HepG2 (cell line): ENCODE results near the gene CA12. TPM values are rescaled to one million over a fixed set of nuclear protein-coding genes. Genes with fewer than 3 reads are reported as not detected.

Experiments
- ATAC-seq: fragments of 200-7000 bp; cut with Tn5 transposase; 3 replicates; pipeline ENCODE4 v1.9.1; 2020; ENCODE audit warnings: mild to moderate bottlenecking, moderate library complexity
- BruUV-seq: library from RNA; stranded (reverse); fragments of 400-500 nt; replicated peaks from 2 replicates; lab custom pipeline; 2021; lab: Mats Ljungman, UMichigan
- CTCF ChIA-PET: fragments of 300-600 bp; formaldehyde crosslinking; extraction: SDS; loops from one replicate; lab custom pipeline; 2021; ENCODE audit warnings: low total read pairs, inconsistent platforms, low intra/inter-chr PET ratio; lab: Yijun Ruan, JAX
- POLR2A ChIA-PET: fragments of 350-600 bp; sonication (Branson Sonifier 250); formaldehyde crosslinking; loops from one replicate; lab custom pipeline; 2020; ENCODE audit warnings: antibody characterized with exemption, inconsistent platforms; lab: Yijun Ruan, JAX
- DNase-seq: peaks from one replicate; pipeline ENCODE4 v3.0.0-alpha.2; 2015; ENCODE audit warnings: low spot score
- FAIRE-seq: peaks from 3 replicates; lab custom pipeline; 2011; peaks lifted over from hg19 to GRCh38; lab: Jason Lieb, UNC
- H2AFZ ChIP-seq: one replicate; pipeline ENCODE4 v1.6.1; 2011; ENCODE audit warnings: low read length, inconsistent platforms
- H3K27ac ChIP-seq: fragments of 300-600 bp; 3 replicates; pipeline ENCODE4 v1.8.0; 2011; ENCODE audit warnings: mixed run types, mild to moderate bottlenecking, mixed read lengths, low read length, inconsistent platforms; ENCODE audit not compliant: insufficient read depth; ENCODE audit errors: extremely low read length
- H3K27me3 ChIP-seq, 2 experiments: fragments of 200-600 bp in 1 of 2; 2 replicates in 1 of 2; 3 replicates in 1 of 2; pipeline versions ENCODE4 v1.6.0 to v1.8.0; 2011; ENCODE audit warnings: low read length in 2 of 2, mild to moderate bottlenecking in 2 of 2, moderate library complexity in 2 of 2, inconsistent platforms in 1 of 2; ENCODE audit not compliant: insufficient read depth in 2 of 2, control insufficient read depth in 1 of 2
- H3K36me3 ChIP-seq, 2 experiments: fragments of 200-600 bp in 1 of 2; replicated peaks in 1 of 2; 2 replicates in 1 of 2; 3 replicates in 1 of 2; pipeline versions ENCODE4 v1.5.1 to v1.8.0; 2011; ENCODE audit warnings: low read length in 2 of 2, inconsistent platforms in 1 of 2; ENCODE audit not compliant: insufficient read depth in 2 of 2, control insufficient read depth in 1 of 2
- H3K4me1 ChIP-seq: 2 replicates; pipeline ENCODE4 v1.5.1; 2012; ENCODE audit warnings: low read length, inconsistent platforms; ENCODE audit not compliant: insufficient read depth
- H3K4me2 ChIP-seq: 2 replicates; pipeline ENCODE4 v1.6.0; 2011; ENCODE audit warnings: low read depth, low read length, inconsistent platforms
- H3K4me3 ChIP-seq, 3 experiments: fragments of 200-600 bp in 1 of 3; sonication (generic), shearing (Covaris generic) in 1 of 3; replicated peaks in 1 of 3; 2 replicates each; pipeline ENCODE4 v1.5.1; 2011 to 2016; ENCODE audit warnings: low read length in 3 of 3, inconsistent platforms in 2 of 3, low read depth in 2 of 3, mild to moderate bottlenecking in 2 of 3, control low read depth in 1 of 3, mixed read lengths in 1 of 3; ENCODE audit not compliant: insufficient read depth in 1 of 3
- H3K79me2 ChIP-seq: one replicate; pipeline ENCODE4 v1.6.1; 2011; ENCODE audit warnings: low read length, inconsistent platforms; ENCODE audit not compliant: insufficient read depth
- H3K9ac ChIP-seq: 2 replicates; pipeline ENCODE4 v1.6.0; 2011; ENCODE audit warnings: mild to moderate bottlenecking, low read depth, low read length, inconsistent platforms; ENCODE audit not compliant: insufficient read depth
- H3K9me3 ChIP-seq: 2 replicates; pipeline ENCODE4 v1.5.1; 2012; ENCODE audit warnings: mild to moderate bottlenecking, low read length
- H4K20me1 ChIP-seq: 2 replicates; pipeline ENCODE4 v1.6.0; 2011; ENCODE audit warnings: inconsistent platforms, mild to moderate bottlenecking, low read length, moderate library complexity; ENCODE audit not compliant: insufficient read depth
- ARID5B ChIP-seq: IDR thresholded peaks from 2 replicates; pipeline ENCODE4 v1.4.0; 2020; ENCODE audit warnings: mild to moderate bottlenecking, missing genetic modification reagents
- CAMTA2 ChIP-seq: sonication (generic); formaldehyde crosslinking; IDR thresholded peaks from 2 replicates; pipeline ENCODE4 v1.4.0; 2020; ENCODE audit warnings: mild to moderate bottlenecking, missing genetic modification reagents, borderline replicate concordance
- CEBPG ChIP-seq: IDR thresholded peaks from 2 replicates; pipeline ENCODE4 v1.6.1; 2016
- CTCF ChIP-seq: sonication (generic); formaldehyde crosslinking; IDR thresholded peaks from 2 replicates; pipeline ENCODE4 v1.5.0; 2020; ENCODE audit warnings: mild to moderate bottlenecking, missing genetic modification reagents, moderate library complexity
- GATAD1 ChIP-seq: IDR thresholded peaks from 2 replicates; pipeline ENCODE4 v1.6.1; 2016; ENCODE audit warnings: missing genetic modification reagents, missing compliant biosample characterization
- GATAD2A ChIP-seq: IDR thresholded peaks from 2 replicates; pipeline ENCODE4 v1.6.1; 2016
- KLF16 ChIP-seq, 2 experiments: sonication (generic) in 1 of 2; formaldehyde crosslinking in 1 of 2; IDR thresholded peaks; 2 replicates each; pipeline versions ENCODE4 v1.6.1 to v1.8.0; 2016 to 2023; ENCODE audit warnings: missing genetic modification reagents in 2 of 2, missing compliant biosample characterization in 1 of 2
- MAFG ChIP-seq: sonication (generic); formaldehyde crosslinking; IDR thresholded peaks from 2 replicates; pipeline ENCODE4 v1.5.1; 2020; ENCODE audit warnings: mild to moderate bottlenecking, missing genetic modification reagents
- PHF5A ChIP-seq: IDR thresholded peaks from one replicate; pipeline ENCODE4 v1.6.1; 2018; ENCODE audit warnings: low read depth, missing genetic modification reagents; ENCODE audit not compliant: unreplicated experiment
- ZUFSP ChIP-seq: sonication (generic); formaldehyde crosslinking; IDR thresholded peaks from 2 replicates; pipeline ENCODE4 v1.9.0; 2021; ENCODE audit warnings: missing genetic modification reagents, mild to moderate bottlenecking, borderline replicate concordance
- WGBS: methylation state at CpG from one replicate; pipeline ENCODE4 v1.1.6; 2017; ENCODE audit warnings: low lambda C conversion rate; 5-methylcytosine and 5-hydroxymethylcytosine counted together
- in situ Hi-C: cut with HindIII; loops from 2 replicates; pipeline ENCODE4 v1.10.0; 2017; ENCODE audit warnings: low pct_unique_long_range_greater_than_20kb; ENCODE audit not compliant: extremely low pct_ligation_motif_present
- intact Hi-C: fragments of 100-400 bp; cut with micrococcal nuclease; formaldehyde crosslinking; loops from one replicate; pipeline ENCODE4 v1.10.0; 2022; ENCODE audit not compliant: unreplicated experiment
- polyA plus RNA-seq, 8 experiments: library from polyadenylated mRNA; depleted of rRNA in 3 of 8; stranded (reverse) in 7 of 8; unstranded in 1 of 8; fragments of >200 nt; fragmentation: Illumina TruSeq in 4 of 8; extraction: Trizol in 4 of 8; gene quantifications; 2 replicates each; pipeline versions ENCODE4 v1.2.1 to v1.2.3, GENCODE V29; 2011 to 2016; ENCODE audit warnings: low read depth in 4 of 8, missing spikeins in 1 of 8, mixed read lengths in 1 of 8; ENCODE audit not compliant: insufficient read depth in 1 of 8
- total RNA-seq, 5 experiments: library from RNA; depleted of rRNA; stranded (reverse); fragments of >200 nt; fragmentation: Illumina TruSeq; extraction: Trizol; gene quantifications; 2 replicates each; pipeline ENCODE4 v1.2.3, GENCODE V29; 2016; ENCODE audit warnings: low read depth in 1 of 5

The CA12 gene
- total and polyA plus RNA-seq, 2 of the 13 experiments (the other 11 are each of a cell fraction or from before 2014, with no cell fraction given) = 0.07 to 0.20 TPM

- Histone ChIP-seq H3K4me2 (no peak overlapping the region), H3K27ac (no peak overlapping the region), H3K27me3 (no peaks in the 10 kb centered on the region; a peak in 1 of 5 replicates), H3K9me3 (no peaks in the 10 kb centered on the region), H3K4me3 (no peak overlapping the region), H3K9ac (no peak overlapping the region), H3K4me1 (peaks cover 42% of the 10 kb centered on the region), H2AFZ (no peak overlapping the region), H4K20me1 (no peaks in the 10 kb centered on the region), H3K79me2 (no peaks in the 10 kb centered on the region), H3K36me3 (no peaks in the 10 kb centered on the region)
- intact Hi-C loops (no loop called here), in situ Hi-C loops (no loop called here)
- ChIA-PET POLR2A (no interaction called here), CTCF (no interaction called here)
- no peak for ATAC-seq
- 8% methylated on average over 2 of the region's 2 CpGs for WGBS
- BruUV-seq = no TSS peak
- no peak for FAIRE-seq
- DNase-seq = no peak
- TF ChIP-seq GATAD1 (no peak), PHF5A (CRISPR knock-in tag) (no peak), MAFG (CRISPR knock-in tag) (no peak), CAMTA2 (no peak)
Measured at GRCh38 chr15:63398456-63398855, 16.8 kb upstream of the CA12 start.

GRCh38 chr15:63396152-63396928 lies 14.7 kb upstream of the CA12 start:
- no peaks in the 10 kb centered on the region for H3K79me2 ChIP-seq
- ATAC-seq = peak; percentile 68
- no peaks in the 10 kb centered on the region for H4K20me1 ChIP-seq
- ChIA-PET POLR2A (no interaction called here), CTCF (no interaction called here)
- H2AFZ ChIP-seq = no peak overlapping the region
- H3K4me3 ChIP-seq = no peak overlapping the region
- DNase-seq = no peak
- no peaks in the 10 kb centered on the region for H3K9me3 ChIP-seq
- FAIRE-seq = peak; percentile 56
- H3K27me3 ChIP-seq = peaks cover 0 to 7% of the 10 kb centered on the region in 2 experiments; a peak in 1 of 5 replicates
- BruUV-seq = no TSS peak
- in situ Hi-C loops (no loop called here), intact Hi-C loops (no loop called here)
- H3K27ac ChIP-seq = no peak overlapping the region
- H3K4me2 ChIP-seq = peak overlapping the region; percentile 53
- WGBS = 15% methylated on average over 8 of the region's 8 CpGs
- H3K4me1 ChIP-seq = peaks cover 32% of the 10 kb centered on the region
- no peak overlapping the region for H3K9ac ChIP-seq
- no peaks in the 10 kb centered on the region for H3K36me3 ChIP-seq
- TF ChIP-seq ZUFSP = no peak
- peak; percentile 28; the same call in 1 of the 2 replicates for TF ChIP-seq GATAD2A (CRISPR knock-in tag)
- TF ChIP-seq CEBPG (CRISPR knock-in tag) = peak; percentile 53
- TF ChIP-seq ARID5B (CRISPR knock-in tag) = 0 out of 2 replicates have a peak, but pooled peaks have one; percentile 10
- TF ChIP-seq CTCF (CRISPR knock-in tag) = peak; percentile 39; the same call in 1 of the 2 replicates
- no peak for TF ChIP-seq KLF16 (CRISPR knock-in tag; IDR thresholded peaks at IDR 0.05)
